ENCODE measurements around the gene ENOPH1. TPM values are rescaled to one million over a fixed set of nuclear protein-coding genes. Genes with fewer than 3 reads are reported as not detected.

Gene ENOPH1
- total and polyA plus RNA-seq, 2 of the 4 experiments (the other 2 are of a cell fraction) = 18.0 to 36.0 TPM

GRCh38 chr4:82489076-82489475 lies 58.7 kb downstream of the ENOPH1 start:
- Histone ChIP-seq H4K5ac (ENCODE audit: low read depth, low read length) (no peak overlapping the region), H2BK15ac (ENCODE audit: low read depth, low read length) (no peak overlapping the region), H3K9ac (ENCODE audit: low read depth, low read length) (no peak overlapping the region), H4K91ac (ENCODE audit: insufficient read depth, low read depth, low read length) (no peak overlapping the region), H3K9me1 (ENCODE audit: insufficient read depth, low read length) (no peaks in the 10 kb centered on the region), H3K4me1 (ENCODE audit: control insufficient read depth, insufficient read depth, low read length) (no peaks in the 10 kb centered on the region), H2BK120ac (ENCODE audit: low read depth, low read length) (no peak overlapping the region), H3K18ac (ENCODE audit: low read depth, low read length) (no peak overlapping the region), H3K4ac (ENCODE audit: low read depth, low read length) (no peak overlapping the region), H3K14ac (replicated peaks; ENCODE audit: low read depth, low read length) (no peak overlapping the region), H3K4me2 (ENCODE audit: low read depth, low read length) (no peak overlapping the region), H3K56ac (ENCODE audit: extremely low read depth, insufficient read depth, low read length) (no peak overlapping the region), H2BK20ac (ENCODE audit: low read depth, low read length) (no peak overlapping the region), H3K4me3 (ENCODE audit: insufficient read depth, low read depth, low read length) (no peak overlapping the region), H4K20me1 (ENCODE audit: insufficient read depth, low read length) (no peaks in the 10 kb centered on the region), H3K79me1 (ENCODE audit: low read depth in 1 of 2, low read length in 2 of 2) (no peaks in the 10 kb centered on the region), H3K9me3 (ENCODE audit: control insufficient read depth, insufficient read depth, low read length) (no peaks in the 10 kb centered on the region), H2AFZ (replicated peaks; ENCODE audit: low read length, poor library complexity) (no peak overlapping the region), H3K23ac (ENCODE audit: low read depth, low read length) (no peak overlapping the region), H2BK5ac (ENCODE audit: low read depth, low read length, poor library complexity, severe bottlenecking) (no peak overlapping the region), H4K8ac (ENCODE audit: low read depth in 2 of 2, low read length in 2 of 2) (no peak overlapping the region), H2AK5ac (ENCODE audit: low read depth, low read length) (no peak overlapping the region), H3K27me3 (ENCODE audit: control insufficient read depth, insufficient read depth, low read length) (peaks cover 2% of the 10 kb centered on the region), H3K36me3 (ENCODE audit: control insufficient read depth, insufficient read depth, low read length) (no peaks in the 10 kb centered on the region), H2AK9ac (replicated peaks; ENCODE audit: low read depth, low read length, poor library complexity) (no peak overlapping the region), H3K27ac (ENCODE audit: insufficient read depth, low read length) (no peak overlapping the region)
- POLR2A ChIA-PET (ENCODE audit: unreplicated experiment) = no interaction called here
- CTCF ChIA-PET = no interaction called here
- dilution Hi-C loops (cut with HindIII; ENCODE audit: low sequenced_read_pairs, unreplicated experiment) (no loop called here), in situ Hi-C loops (cut with MboI; ENCODE audit: low sequenced_read_pairs) (no loop called here), intact Hi-C loops (cut with micrococcal nuclease) (no loop called here)
- no TSS peak for BruUV-seq (replicated peaks)
- ATAC-seq (ENCODE audit: low read depth) = no peak
- no CpG with 5 or more reads among the region's 1 CpG for WGBS, 2 experiments (ENCODE audit: extremely low coverage in 2 of 2, insufficient read length in 1 of 2)
- no peak for DNase-seq
- TF ChIP-seq RCOR1 (IDR thresholded peaks at IDR 0.05; ENCODE audit: insufficient replicate concordance, low read length) (no peak), CEBPB (IDR thresholded peaks at IDR 0.05; ENCODE audit: low read depth, low read length) (no peak), MAZ (IDR thresholded peaks at IDR 0.05; ENCODE audit: borderline replicate concordance, low read depth, low read length) (no peak), MXI1 (IDR thresholded peaks at IDR 0.05; ENCODE audit: borderline replicate concordance, low read depth, low read length) (no peak)
- TF ChIP-seq, protein P1, sequence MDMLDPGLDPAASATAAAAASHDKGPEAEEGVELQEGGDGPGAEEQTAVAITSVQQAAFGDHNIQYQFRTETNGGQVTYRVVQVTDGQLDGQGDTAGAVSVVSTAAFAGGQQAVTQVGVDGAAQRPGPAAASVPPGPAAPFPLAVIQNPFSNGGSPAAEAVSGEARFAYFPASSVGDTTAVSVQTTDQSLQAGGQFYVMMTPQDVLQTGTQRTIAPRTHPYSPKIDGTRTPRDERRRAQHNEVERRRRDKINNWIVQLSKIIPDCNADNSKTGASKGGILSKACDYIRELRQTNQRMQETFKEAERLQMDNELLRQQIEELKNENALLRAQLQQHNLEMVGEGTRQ (IDR thresholded peaks at IDR 0.05; ENCODE audit: low read depth, low read length) = no peak
